Osteoblast (primary cell): Measurements from ENCODE around the gene ELMO1. TPM values are rescaled to one million over a fixed set of nuclear protein-coding genes. Genes with fewer than 3 reads are reported as not detected.

Experiments
- DNase-seq: peaks from one replicate; pipeline ENCODE4 v3.0.0; 2011; ENCODE audit warnings: low spot score, mixed read lengths; ENCODE audit not compliant: insufficient read length; ENCODE audit errors: missing footprints
- H2AFZ ChIP-seq: 2 replicates; pipeline ENCODE4 v1.6.0; 2011; ENCODE audit warnings: mild to moderate bottlenecking, low read length
- H3K27ac ChIP-seq: 2 replicates; pipeline ENCODE4 v1.5.1; 2011; ENCODE audit warnings: mild to moderate bottlenecking, low read depth, low read length, moderate library complexity
- H3K27me3 ChIP-seq: 2 replicates; pipeline ENCODE4 v1.6.0; 2012; ENCODE audit warnings: mild to moderate bottlenecking, control low read depth, inconsistent platforms, low read length, moderate library complexity; ENCODE audit not compliant: insufficient read depth
- H3K36me3 ChIP-seq: 2 replicates; pipeline ENCODE4 v1.5.1; 2011; ENCODE audit warnings: mild to moderate bottlenecking, low read length, control low read depth, moderate library complexity; ENCODE audit not compliant: insufficient read depth
- H3K4me1 ChIP-seq: 2 replicates; pipeline ENCODE4 v1.5.1; 2011; ENCODE audit warnings: mild to moderate bottlenecking, low read length, control low read depth, moderate library complexity; ENCODE audit not compliant: insufficient read depth
- H3K4me2 ChIP-seq: 2 replicates; pipeline ENCODE4 v1.6.0; 2011; ENCODE audit warnings: mild to moderate bottlenecking, low read length; ENCODE audit not compliant: insufficient read depth
- H3K4me3 ChIP-seq: fragments of 200-600 bp; sonication (generic); 3 replicates; pipeline ENCODE4 v1.5.1; 2012; ENCODE audit warnings: mild to moderate bottlenecking, low read length, inconsistent platforms; ENCODE audit not compliant: insufficient read depth
- H3K79me2 ChIP-seq: 2 replicates; pipeline ENCODE4 v1.6.0; 2012; ENCODE audit warnings: mild to moderate bottlenecking, low read length, control low read depth, inconsistent platforms; ENCODE audit not compliant: insufficient read depth
- H3K9me3 ChIP-seq: 2 replicates; pipeline ENCODE4 v1.5.1; 2011; ENCODE audit warnings: low read depth, low read length, control low read depth
- H4K20me1 ChIP-seq: 2 replicates; pipeline ENCODE4 v1.6.0; 2012; ENCODE audit warnings: mild to moderate bottlenecking, low read length, control low read depth; ENCODE audit not compliant: insufficient read depth
- total RNA-seq: library from RNA; depleted of rRNA; stranded (reverse); fragments of >200 nt; gene quantifications from 2 replicates; pipeline ENCODE4 v1.2.3, GENCODE V29; 2012
- TF ChIP-seq, protein P1 (sequence below): IDR thresholded peaks from 2 replicates; pipeline ENCODE4 v1.5.1; 2011; ENCODE audit warnings: mild to moderate bottlenecking, low read depth, low read length, moderate library complexity; ENCODE audit errors: extremely low read depth

The ELMO1 gene
- total RNA-seq, 1 donor, result 2.2 TPM

DNA sequence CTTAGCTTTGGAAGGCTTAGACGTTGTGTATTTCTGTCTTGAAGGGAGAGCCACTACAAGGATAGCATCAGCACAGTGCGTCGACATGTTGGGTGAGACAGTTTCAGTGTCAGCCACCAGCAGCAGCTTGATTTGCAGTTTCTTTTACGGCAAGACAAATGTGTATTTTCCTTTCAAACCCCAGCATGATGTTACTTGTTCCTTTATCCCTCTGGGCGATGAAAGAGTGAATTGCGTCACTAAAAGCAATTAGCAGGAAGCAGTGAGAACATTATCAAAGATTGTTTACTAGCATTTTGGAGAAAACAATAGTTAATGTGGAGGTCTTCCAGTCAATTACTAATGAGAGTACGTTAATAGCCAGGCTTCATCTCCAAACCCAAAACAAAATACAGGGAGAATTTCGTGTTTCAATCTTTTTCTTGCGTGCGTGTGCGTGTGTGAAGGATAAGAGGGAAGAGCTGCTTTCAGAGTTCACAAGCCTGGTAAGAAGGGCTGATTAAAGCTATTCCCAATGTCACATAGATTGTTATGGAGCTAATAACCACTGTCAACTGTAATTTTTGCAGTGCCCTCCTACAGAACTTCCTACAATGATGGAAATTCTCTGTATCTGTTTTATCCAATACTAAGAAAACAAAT lies 567.3 kb downstream of the ELMO1 start:
- Histone ChIP-seq H3K4me2 (no peak overlapping the region), H3K79me2 (no peaks in the 10 kb centered on the region), H3K9me3 (no peaks in the 10 kb centered on the region), H3K4me3 (no peak overlapping the region), H3K4me1 (no peaks in the 10 kb centered on the region), H2AFZ (no peak overlapping the region), H4K20me1 (no peaks in the 10 kb centered on the region), H3K36me3 (no peaks in the 10 kb centered on the region), H3K27me3 (no peaks in the 10 kb centered on the region), H3K27ac (no peak overlapping the region)
- TF ChIP-seq, protein P1, sequence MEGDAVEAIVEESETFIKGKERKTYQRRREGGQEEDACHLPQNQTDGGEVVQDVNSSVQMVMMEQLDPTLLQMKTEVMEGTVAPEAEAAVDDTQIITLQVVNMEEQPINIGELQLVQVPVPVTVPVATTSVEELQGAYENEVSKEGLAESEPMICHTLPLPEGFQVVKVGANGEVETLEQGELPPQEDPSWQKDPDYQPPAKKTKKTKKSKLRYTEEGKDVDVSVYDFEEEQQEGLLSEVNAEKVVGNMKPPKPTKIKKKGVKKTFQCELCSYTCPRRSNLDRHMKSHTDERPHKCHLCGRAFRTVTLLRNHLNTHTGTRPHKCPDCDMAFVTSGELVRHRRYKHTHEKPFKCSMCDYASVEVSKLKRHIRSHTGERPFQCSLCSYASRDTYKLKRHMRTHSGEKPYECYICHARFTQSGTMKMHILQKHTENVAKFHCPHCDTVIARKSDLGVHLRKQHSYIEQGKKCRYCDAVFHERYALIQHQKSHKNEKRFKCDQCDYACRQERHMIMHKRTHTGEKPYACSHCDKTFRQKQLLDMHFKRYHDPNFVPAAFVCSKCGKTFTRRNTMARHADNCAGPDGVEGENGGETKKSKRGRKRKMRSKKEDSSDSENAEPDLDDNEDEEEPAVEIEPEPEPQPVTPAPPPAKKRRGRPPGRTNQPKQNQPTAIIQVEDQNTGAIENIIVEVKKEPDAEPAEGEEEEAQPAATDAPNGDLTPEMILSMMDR, result no peak
- DNase-seq, result no peak

DNA sequence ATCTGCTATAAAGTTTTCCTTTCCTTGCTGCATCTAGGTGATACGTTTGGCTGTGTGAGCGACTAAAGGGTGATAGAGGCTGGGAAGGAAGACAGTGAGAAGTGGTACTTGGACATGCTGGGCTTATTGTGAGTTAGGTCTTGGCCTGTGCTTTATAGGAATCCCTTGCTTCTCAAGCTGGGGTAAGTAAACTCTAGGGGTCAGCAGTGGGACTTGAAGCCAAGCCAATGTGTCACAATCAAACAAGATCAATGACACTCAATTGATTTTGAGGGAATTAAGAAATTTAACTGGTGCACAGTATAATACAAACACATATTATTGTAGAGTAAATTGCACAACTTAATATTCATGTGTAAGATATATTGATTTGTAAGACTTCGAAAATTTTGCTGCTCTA lies 568.6 kb downstream of the ELMO1 start:
- Histone ChIP-seq H2AFZ (no peak overlapping the region), H3K4me2 (no peak overlapping the region)

DNA sequence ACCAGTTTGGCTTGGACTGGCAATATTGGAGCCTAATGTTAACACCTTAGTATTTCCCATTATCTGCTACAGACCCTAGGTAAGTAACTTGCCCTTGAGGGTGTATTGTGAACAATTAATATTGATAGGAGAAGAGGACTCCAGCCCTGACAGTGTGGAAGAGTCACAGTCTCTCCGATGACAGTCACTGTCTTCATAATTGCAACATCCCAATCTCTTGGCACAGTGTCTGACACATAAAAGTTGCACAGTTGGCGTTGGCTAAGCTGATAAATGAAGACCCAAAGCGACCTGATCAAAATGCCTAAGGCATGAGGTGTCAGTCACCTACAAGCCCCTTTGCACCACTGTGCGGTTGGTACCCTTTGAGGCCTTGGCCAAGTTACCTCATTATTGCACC lies 569.6 kb downstream of the ELMO1 start:
- H4K20me1 ChIP-seq, result no peaks in the 10 kb centered on the region
- H3K79me2 ChIP-seq, result no peaks in the 10 kb centered on the region
- no peaks in the 10 kb centered on the region for H3K27me3 ChIP-seq
- H2AFZ ChIP-seq, result no peak overlapping the region
- no peak for DNase-seq
- no peak overlapping the region for H3K4me2 ChIP-seq
- no peaks in the 10 kb centered on the region for H3K4me1 ChIP-seq
- no peaks in the 10 kb centered on the region for H3K36me3 ChIP-seq
- H3K27ac ChIP-seq, result no peak overlapping the region
- no peak overlapping the region for H3K4me3 ChIP-seq
- TF ChIP-seq, protein P1, result no peak
- H3K9me3 ChIP-seq, result no peaks in the 10 kb centered on the region

More for the DNA sequence above, 568.6 kb downstream of the ELMO1 start:
- TF ChIP-seq, protein P1, result no peak
- peak; percentile 21 for DNase-seq
- Histone ChIP-seq H4K20me1 (no peaks in the 10 kb centered on the region), H3K27ac (no peak overlapping the region), H3K36me3 (no peaks in the 10 kb centered on the region), H3K4me3 (no peak overlapping the region), H3K27me3 (no peaks in the 10 kb centered on the region), H3K9me3 (no peaks in the 10 kb centered on the region), H3K4me1 (no peaks in the 10 kb centered on the region), H3K79me2 (no peaks in the 10 kb centered on the region)

DNA sequence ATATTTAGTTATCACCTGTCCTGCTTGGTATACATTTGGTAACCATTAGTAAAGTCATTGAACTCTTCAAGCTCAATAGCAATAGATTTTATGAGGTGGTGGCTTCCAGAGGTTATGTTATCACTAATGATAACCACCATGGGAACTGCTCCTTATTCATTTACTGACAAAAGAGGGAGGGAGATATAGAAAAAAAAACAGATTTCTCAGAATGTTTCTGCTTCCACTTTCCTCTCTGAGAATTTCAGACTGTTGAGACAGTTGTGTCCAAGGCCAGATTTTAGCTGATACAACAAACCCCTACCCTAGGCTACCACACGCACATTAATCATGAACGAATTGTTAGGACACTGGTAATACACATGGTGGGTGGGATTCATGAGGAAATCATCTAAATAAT lies 570.4 kb downstream of the ELMO1 start:
- no peak overlapping the region for H3K4me2 ChIP-seq
- no peaks in the 10 kb centered on the region for H3K9me3 ChIP-seq
- no peak overlapping the region for H2AFZ ChIP-seq
- H3K27me3 ChIP-seq, result no peaks in the 10 kb centered on the region
- no peaks in the 10 kb centered on the region for H3K36me3 ChIP-seq
- H4K20me1 ChIP-seq, result no peaks in the 10 kb centered on the region
- TF ChIP-seq, protein P1, result no peak
- H3K27ac ChIP-seq, result no peak overlapping the region
- no peak for DNase-seq
- no peaks in the 10 kb centered on the region for H3K79me2 ChIP-seq
- no peaks in the 10 kb centered on the region for H3K4me1 ChIP-seq
- H3K4me3 ChIP-seq, result no peak overlapping the region
